ENCODE measurements around the gene STYXL1.

The STYXL1 gene

GRCh38 chr7:75951506-75951905, 96.3 kb downstream of the STYXL1 start:
- no peak for DNase-seq

- DNase-seq, result no peak
These were observed 97.6 kb downstream of the STYXL1 start for GRCh38 chr7:75950111-75950681.

DNA sequence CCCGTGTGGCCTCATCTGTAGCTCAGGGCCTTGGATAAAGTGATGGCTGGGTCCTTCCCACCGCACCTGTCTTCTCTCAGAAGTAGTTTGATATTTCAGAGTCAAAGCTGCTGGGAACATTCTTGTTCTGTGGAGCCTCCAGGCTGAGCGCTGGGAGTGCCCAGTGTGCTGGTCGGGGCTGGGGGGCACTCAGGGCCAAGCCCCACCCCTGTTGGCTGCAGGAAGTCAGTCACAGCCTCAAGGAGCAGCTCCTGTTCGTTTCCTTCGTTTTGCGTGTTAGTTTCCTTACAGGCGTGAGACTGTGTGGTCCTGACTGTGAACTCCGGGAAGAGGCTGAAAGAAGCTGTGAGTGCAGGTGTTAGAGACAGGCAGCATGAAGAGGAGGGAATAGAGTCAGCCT, 99.6 kb downstream of the STYXL1 start:
- no peak for DNase-seq

All from NCI-H2107 (cell line).